IMR-90 (cell line): ENCODE results near the gene CLDN25.

Source experiments
- CEBPB ChIP-seq: IDR thresholded peaks from 2 replicates; pipeline ENCODE4 v1.6.1; 2012; ENCODE audit warnings: low read depth, low read length, improper control_type of control experiment
- MAFK ChIP-seq: IDR thresholded peaks from 2 replicates; pipeline ENCODE4 v1.6.1; 2012; ENCODE audit warnings: low read depth, low read length, improper control_type of control experiment
- MAZ ChIP-seq: IDR thresholded peaks from 2 replicates; pipeline ENCODE4 v1.6.1; 2012; ENCODE audit warnings: low read depth, mild to moderate bottlenecking, low read length, improper control_type of control experiment, moderate library complexity, borderline replicate concordance
- MXI1 ChIP-seq: IDR thresholded peaks from 2 replicates; pipeline ENCODE4 v1.6.1; 2012; ENCODE audit warnings: low read depth, mild to moderate bottlenecking, low read length, moderate library complexity, borderline replicate concordance
- NFE2L2 ChIP-seq: fragments of 150-350 bp; IDR thresholded peaks from 2 replicates; pipeline ENCODE4 v1.6.1; 2016; ENCODE audit warnings: low read depth, mild to moderate bottlenecking, low read length
- POLR2A ChIP-seq: IDR thresholded peaks from 2 replicates; pipeline ENCODE4 v1.6.1; 2012; ENCODE audit warnings: mild to moderate bottlenecking, low read depth, low read length
- RAD21 ChIP-seq: IDR thresholded peaks from 2 replicates; pipeline ENCODE4 v1.6.1; 2012; ENCODE audit warnings: low read length, improper control_type of control experiment
- RFX5 ChIP-seq: IDR thresholded peaks from 2 replicates; pipeline ENCODE4 v1.8.0; 2012; ENCODE audit warnings: low read depth, mild to moderate bottlenecking, low read length, moderate library complexity
- TF ChIP-seq, protein P1 (sequence below): conservative IDR thresholded peaks from 2 replicates; pipeline ENCODE4 v1.5.1; 2012; ENCODE audit warnings: mild to moderate bottlenecking, low read depth, low read length, improper control_type of control experiment
- TF ChIP-seq, protein P2 (sequence below): fragments of 150-350 bp; IDR thresholded peaks from 2 replicates; pipeline ENCODE4 v1.6.1; 2017; ENCODE audit warnings: mild to moderate bottlenecking, antibody characterized with exemption, low read length, low read depth

DNA sequence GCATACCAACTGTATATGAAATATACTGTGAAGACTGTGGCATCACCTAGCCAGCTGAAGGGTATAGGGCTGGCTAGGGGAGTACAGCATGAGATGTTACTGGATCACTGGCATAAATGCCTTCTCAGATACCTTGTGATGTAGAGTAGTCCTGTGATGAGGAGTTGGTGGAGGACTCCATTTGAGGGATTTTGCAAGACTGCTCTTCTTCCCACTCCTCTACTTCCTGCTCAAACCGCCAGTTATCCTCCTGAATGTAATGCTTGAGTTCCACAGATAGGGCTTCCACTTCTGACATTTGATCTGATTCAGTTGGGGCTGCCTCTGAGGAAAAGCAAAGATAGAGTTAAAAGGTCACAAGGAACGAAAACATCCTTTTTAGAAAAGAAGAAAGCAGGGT, 29.3 kb downstream of the CLDN25 start:
- TF ChIP-seq, protein P1, sequence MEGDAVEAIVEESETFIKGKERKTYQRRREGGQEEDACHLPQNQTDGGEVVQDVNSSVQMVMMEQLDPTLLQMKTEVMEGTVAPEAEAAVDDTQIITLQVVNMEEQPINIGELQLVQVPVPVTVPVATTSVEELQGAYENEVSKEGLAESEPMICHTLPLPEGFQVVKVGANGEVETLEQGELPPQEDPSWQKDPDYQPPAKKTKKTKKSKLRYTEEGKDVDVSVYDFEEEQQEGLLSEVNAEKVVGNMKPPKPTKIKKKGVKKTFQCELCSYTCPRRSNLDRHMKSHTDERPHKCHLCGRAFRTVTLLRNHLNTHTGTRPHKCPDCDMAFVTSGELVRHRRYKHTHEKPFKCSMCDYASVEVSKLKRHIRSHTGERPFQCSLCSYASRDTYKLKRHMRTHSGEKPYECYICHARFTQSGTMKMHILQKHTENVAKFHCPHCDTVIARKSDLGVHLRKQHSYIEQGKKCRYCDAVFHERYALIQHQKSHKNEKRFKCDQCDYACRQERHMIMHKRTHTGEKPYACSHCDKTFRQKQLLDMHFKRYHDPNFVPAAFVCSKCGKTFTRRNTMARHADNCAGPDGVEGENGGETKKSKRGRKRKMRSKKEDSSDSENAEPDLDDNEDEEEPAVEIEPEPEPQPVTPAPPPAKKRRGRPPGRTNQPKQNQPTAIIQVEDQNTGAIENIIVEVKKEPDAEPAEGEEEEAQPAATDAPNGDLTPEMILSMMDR: no peak
- TF ChIP-seq RAD21 (no peak), MAFK (no peak), MAZ (no peak), MXI1 (no peak), CEBPB (no peak), POLR2A (no peak), RFX5 (no peak), NFE2L2 (no peak)
- TF ChIP-seq, protein P2, sequence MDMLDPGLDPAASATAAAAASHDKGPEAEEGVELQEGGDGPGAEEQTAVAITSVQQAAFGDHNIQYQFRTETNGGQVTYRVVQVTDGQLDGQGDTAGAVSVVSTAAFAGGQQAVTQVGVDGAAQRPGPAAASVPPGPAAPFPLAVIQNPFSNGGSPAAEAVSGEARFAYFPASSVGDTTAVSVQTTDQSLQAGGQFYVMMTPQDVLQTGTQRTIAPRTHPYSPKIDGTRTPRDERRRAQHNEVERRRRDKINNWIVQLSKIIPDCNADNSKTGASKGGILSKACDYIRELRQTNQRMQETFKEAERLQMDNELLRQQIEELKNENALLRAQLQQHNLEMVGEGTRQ: no peak
